PFSK-1 (cell line): Measurements from ENCODE around the gene GLCCI1.

Source experiments
- FOXP2 ChIP-seq: optimal IDR thresholded peaks from 2 replicates; pipeline ENCODE3; 2011; ENCODE audit warnings: borderline replicate concordance, control low read depth, inconsistent platforms; ENCODE audit not compliant: insufficient read depth; ENCODE audit errors: extremely low read length, extremely low read depth
- POLR2AphosphoS5 ChIP-seq: IDR thresholded peaks from 2 replicates; pipeline ENCODE4 v1.6.1; 2012; ENCODE audit warnings: low read depth, mild to moderate bottlenecking, control low read depth, low read length, moderate library complexity
- TAF1 ChIP-seq: IDR thresholded peaks from 2 replicates; pipeline ENCODE4 v1.6.1; 2012; ENCODE audit warnings: low read length, control low read depth, borderline replicate concordance; ENCODE audit not compliant: insufficient read depth
- TF ChIP-seq, protein P1 (sequence below), 2 experiments: IDR thresholded peaks; 2 replicates each; pipeline versions ENCODE4 v1.6.1 to v1.8.0; 2011 to 2012; ENCODE audit warnings: low read depth in 2 of 2, low read length in 2 of 2, control low read depth in 1 of 2, inconsistent platforms in 1 of 2, mild to moderate bottlenecking in 1 of 2, moderate library complexity in 1 of 2; ENCODE audit not compliant: insufficient read depth in 1 of 2

DNA sequence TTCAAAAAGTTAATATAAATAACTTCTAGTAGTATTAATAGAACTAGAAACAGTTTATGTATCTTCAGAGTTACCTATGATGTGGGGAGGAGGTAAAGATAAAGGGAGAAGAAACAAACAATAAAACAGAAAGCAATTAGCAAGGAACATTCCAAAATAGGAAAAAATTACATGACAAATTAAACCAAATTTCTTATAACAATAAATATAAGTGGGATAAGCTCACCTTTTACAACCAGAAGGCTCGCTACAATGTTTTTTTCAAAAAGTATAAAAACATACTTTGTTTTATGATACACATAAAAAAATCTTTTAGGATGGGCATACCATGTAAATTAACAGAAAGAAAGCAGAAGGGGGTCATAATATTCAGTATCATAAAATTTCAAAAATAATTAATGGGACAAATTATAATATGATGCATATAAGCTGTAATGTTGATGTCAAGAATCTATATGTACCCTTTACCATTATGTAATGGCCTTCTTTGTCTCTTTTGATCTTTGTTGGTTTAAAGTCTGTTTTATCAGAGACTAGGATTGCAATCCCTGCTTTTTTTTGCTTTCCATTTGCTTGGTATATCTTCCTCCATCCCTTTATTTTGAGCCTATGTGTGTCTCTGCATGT is 31.8 kb downstream of the GLCCI1 start:
- TF ChIP-seq, protein P1, sequence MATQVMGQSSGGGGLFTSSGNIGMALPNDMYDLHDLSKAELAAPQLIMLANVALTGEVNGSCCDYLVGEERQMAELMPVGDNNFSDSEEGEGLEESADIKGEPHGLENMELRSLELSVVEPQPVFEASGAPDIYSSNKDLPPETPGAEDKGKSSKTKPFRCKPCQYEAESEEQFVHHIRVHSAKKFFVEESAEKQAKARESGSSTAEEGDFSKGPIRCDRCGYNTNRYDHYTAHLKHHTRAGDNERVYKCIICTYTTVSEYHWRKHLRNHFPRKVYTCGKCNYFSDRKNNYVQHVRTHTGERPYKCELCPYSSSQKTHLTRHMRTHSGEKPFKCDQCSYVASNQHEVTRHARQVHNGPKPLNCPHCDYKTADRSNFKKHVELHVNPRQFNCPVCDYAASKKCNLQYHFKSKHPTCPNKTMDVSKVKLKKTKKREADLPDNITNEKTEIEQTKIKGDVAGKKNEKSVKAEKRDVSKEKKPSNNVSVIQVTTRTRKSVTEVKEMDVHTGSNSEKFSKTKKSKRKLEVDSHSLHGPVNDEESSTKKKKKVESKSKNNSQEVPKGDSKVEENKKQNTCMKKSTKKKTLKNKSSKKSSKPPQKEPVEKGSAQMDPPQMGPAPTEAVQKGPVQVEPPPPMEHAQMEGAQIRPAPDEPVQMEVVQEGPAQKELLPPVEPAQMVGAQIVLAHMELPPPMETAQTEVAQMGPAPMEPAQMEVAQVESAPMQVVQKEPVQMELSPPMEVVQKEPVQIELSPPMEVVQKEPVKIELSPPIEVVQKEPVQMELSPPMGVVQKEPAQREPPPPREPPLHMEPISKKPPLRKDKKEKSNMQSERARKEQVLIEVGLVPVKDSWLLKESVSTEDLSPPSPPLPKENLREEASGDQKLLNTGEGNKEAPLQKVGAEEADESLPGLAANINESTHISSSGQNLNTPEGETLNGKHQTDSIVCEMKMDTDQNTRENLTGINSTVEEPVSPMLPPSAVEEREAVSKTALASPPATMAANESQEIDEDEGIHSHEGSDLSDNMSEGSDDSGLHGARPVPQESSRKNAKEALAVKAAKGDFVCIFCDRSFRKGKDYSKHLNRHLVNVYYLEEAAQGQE (IDR thresholded peaks at IDR 0.05; ENCODE audit: insufficient read depth in 1 of 2, low read depth in 2 of 2, low read length in 2 of 2) = no peak
- TF ChIP-seq FOXP2 (no peak), TAF1 (no peak), POLR2AphosphoS5 (no peak)
